Measurements from ENCODE around the gene RNF223. TPM values are rescaled to one million over a fixed set of nuclear protein-coding genes. Genes with fewer than 3 reads are reported as not detected.

The RNF223 gene
- total RNA-seq, 1 donor from 2014 or later = not detected

DNA sequence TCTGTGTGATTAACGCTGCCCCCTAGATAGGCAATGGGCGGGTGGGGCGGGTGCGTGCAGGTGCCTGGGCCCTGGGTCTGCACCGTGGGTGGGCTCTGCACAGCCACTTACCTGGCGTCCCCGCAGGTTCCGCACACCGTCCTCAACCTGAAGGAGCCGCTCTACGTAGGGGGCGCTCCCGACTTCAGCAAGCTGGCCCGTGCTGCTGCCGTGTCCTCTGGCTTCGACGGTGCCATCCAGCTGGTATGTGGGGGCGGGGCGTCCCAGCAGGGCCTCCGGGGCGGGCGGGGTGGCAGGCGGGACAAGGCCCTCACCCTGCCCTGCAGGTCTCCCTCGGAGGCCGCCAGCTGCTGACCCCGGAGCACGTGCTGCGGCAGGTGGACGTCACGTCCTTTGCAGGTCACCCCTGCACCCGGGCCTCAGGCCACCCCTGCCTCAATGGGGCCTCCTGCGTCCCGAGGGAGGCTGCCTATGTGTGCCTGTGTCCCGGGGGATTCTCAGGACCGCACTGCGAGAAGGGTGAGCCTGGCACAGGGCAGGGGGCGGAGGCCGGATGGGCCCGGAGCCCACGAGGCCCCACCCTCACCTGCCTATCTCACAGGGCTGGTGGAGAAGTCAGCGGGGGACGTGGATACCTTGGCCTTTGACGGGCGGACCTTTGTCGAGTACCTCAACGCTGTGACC is 22.8 kb downstream of the RNF223 start:
- Histone ChIP-seq H3K9ac (ENCODE audit: low read depth in 1 of 3, low read length in 3 of 3) (no peak overlapping the region), H3K4me3 (ENCODE audit: low read length in 3 of 3) (no peak overlapping the region), H3K9me3 (ENCODE audit: control insufficient read depth in 3 of 3, low read length in 3 of 3) (no peaks in the 10 kb centered on the region), H3K36me3 (ENCODE audit: control insufficient read depth in 3 of 3, insufficient read depth in 3 of 3, low read length in 3 of 3) (peaks cover 0 to 2% (median 2%) of the 10 kb centered on the region in 3 donors), H3K27me3 (ENCODE audit: control insufficient read depth in 3 of 3, insufficient read depth in 3 of 3, low read length in 3 of 3) (peaks cover under 1 to 4% (median 2%) of the 10 kb centered on the region in 3 donors), H3K4me1 (ENCODE audit: control insufficient read depth in 3 of 3, insufficient read depth in 3 of 3, low read length in 3 of 3) (no peaks in the 10 kb centered on the region), H3K27ac (ENCODE audit: low read depth, low read length) (no peak overlapping the region)

DNA sequence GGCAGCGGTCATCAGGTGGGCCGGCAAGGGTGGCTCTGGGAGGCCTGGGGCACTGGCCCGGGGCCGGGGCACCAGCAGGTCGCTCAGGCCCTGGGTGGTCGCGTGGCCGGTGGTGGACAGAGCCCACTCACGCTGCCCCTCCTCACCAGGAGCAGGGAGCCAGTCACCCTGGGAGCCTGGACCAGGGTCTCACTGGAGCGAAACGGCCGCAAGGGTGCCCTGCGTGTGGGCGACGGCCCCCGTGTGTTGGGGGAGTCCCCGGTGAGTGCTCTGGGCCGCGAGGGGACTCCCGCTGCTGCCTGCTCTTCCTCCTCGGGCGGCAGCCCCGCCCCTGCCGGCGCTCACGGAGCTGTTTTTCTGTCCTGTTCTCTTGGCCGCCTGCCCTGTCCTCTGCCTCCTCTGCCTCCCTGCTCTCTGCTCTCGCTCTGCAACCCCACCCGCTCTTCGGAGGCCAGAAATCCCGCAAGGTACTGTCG is 23.5 kb downstream of the RNF223 start:
- no peaks in the 10 kb centered on the region for H3K9me3 ChIP-seq (ENCODE audit: control insufficient read depth in 3 of 3, low read length in 3 of 3)
- no peaks in the 10 kb centered on the region for H3K4me1 ChIP-seq (ENCODE audit: control insufficient read depth in 3 of 3, insufficient read depth in 3 of 3, low read length in 3 of 3)
- H3K36me3 ChIP-seq (ENCODE audit: control insufficient read depth in 3 of 3, insufficient read depth in 3 of 3, low read length in 3 of 3) = peaks cover 0 to 2% (median 2%) of the 10 kb centered on the region in 3 donors

DNA sequence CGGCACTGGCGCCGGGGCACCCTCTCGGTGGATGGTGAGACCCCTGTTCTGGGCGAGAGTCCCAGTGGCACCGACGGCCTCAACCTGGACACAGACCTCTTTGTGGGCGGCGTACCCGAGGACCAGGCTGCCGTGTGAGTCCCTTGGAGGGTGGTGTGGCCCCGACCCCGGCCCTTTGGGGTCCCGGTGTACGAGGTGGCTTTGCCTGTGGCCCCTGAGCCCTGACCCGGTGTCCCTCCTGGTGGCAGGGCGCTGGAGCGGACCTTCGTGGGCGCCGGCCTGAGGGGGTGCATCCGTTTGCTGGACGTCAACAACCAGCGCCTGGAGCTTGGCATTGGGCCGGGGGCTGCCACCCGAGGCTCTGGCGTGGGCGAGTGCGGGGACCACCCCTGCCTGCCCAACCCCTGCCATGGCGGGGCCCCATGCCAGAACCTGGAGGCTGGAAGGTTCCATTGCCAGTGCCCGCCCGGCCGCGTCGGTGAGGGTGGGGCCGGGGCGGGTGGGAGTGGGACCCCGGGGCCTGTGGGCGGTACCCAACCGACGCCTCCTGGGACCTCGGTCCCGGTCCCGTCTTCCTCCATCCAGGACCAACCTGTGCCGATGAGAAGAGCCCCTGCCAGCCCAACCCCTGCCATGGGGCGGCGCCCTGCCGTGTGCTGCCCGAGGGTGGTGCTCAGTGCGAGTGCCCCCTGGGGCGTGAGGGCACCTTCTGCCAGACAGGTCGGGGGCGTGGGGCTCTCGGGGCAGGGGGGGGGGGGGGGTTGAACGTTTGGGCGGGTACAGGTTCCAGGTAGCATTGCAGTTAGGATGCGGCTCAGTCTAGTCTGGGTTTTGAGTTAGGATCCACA is 24.6 kb downstream of the RNF223 start:
- Histone ChIP-seq H3K9me3 (ENCODE audit: control insufficient read depth in 3 of 3, low read length in 3 of 3) (no peaks in the 10 kb centered on the region), H3K9ac (ENCODE audit: low read depth in 1 of 3, low read length in 3 of 3) (no peak overlapping the region), H3K4me3 (ENCODE audit: low read length in 3 of 3) (no peak overlapping the region), H3K4me1 (ENCODE audit: control insufficient read depth in 3 of 3, insufficient read depth in 3 of 3, low read length in 3 of 3) (no peaks in the 10 kb centered on the region), H3K36me3 (ENCODE audit: control insufficient read depth in 3 of 3, insufficient read depth in 3 of 3, low read length in 3 of 3) (peaks cover 0 to 3% (median 2%) of the 10 kb centered on the region in 3 donors), H3K27me3 (ENCODE audit: control insufficient read depth in 3 of 3, insufficient read depth in 3 of 3, low read length in 3 of 3) (no peaks in the 10 kb centered on the region), H3K27ac (ENCODE audit: low read depth, low read length) (no peak overlapping the region)

More for the DNA sequence above, 23.5 kb downstream of the RNF223 start:
- Histone ChIP-seq H3K27ac (ENCODE audit: low read depth, low read length) (no peak overlapping the region), H3K27me3 (ENCODE audit: control insufficient read depth in 3 of 3, insufficient read depth in 3 of 3, low read length in 3 of 3) (no peaks in the 10 kb centered on the region), H3K9ac (ENCODE audit: low read depth in 1 of 3, low read length in 3 of 3) (no peak overlapping the region), H3K4me3 (ENCODE audit: low read length in 3 of 3) (no peak overlapping the region)

DNA sequence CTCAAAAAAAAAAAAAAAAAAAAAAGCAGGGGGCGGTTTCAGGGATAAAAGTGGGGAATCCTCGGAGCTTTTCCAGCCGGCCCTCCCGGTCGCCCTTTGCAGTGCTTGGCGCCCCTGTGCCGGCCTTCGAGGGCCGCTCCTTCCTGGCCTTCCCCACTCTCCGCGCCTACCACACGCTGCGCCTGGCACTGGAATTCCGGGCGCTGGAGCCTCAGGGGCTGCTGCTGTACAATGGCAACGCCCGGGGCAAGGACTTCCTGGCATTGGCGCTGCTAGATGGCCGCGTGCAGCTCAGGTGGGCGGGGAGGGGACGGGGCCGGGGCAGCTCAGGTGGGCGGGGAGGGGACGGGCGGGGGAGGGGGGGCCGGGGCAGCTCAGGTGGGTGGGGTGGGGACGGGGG is 25.3 kb downstream of the RNF223 start:
- Histone ChIP-seq H3K4me1 (ENCODE audit: control insufficient read depth in 3 of 3, insufficient read depth in 3 of 3, low read length in 3 of 3) (no peaks in the 10 kb centered on the region), H3K27me3 (ENCODE audit: control insufficient read depth in 3 of 3, insufficient read depth in 3 of 3, low read length in 3 of 3) (no peaks in the 10 kb centered on the region), H3K27ac (ENCODE audit: low read depth, low read length) (no peak overlapping the region), H3K36me3 (ENCODE audit: control insufficient read depth in 3 of 3, insufficient read depth in 3 of 3, low read length in 3 of 3) (peaks cover 0 to 7% (median 2%) of the 10 kb centered on the region in 3 donors), H3K9ac (ENCODE audit: low read depth in 1 of 3, low read length in 3 of 3) (no peak overlapping the region), H3K9me3 (ENCODE audit: control insufficient read depth in 3 of 3, low read length in 3 of 3) (no peaks in the 10 kb centered on the region), H3K4me3 (ENCODE audit: low read length in 3 of 3) (no peak overlapping the region)

DNA sequence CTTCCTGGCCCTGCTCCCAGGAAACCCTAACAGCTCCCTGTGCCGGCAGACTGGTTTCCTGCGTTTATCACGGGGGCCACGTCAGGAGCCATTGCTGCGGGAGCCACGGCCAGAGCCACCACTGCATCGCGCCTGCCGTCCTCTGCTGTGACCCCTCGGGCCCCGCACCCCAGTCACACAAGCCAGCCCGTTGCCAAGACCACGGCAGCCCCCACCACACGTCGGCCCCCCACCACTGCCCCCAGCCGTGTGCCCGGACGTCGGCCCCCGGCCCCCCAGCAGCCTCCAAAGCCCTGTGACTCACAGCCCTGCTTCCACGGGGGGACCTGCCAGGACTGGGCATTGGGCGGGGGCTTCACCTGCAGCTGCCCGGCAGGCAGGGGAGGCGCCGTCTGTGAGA is 26.1 kb downstream of the RNF223 start:
- H3K36me3 ChIP-seq (ENCODE audit: control insufficient read depth in 3 of 3, insufficient read depth in 3 of 3, low read length in 3 of 3) = peaks cover 0 to 7% (median 1%) of the 10 kb centered on the region in 3 donors
- no peak overlapping the region for H3K9ac ChIP-seq (ENCODE audit: low read depth in 1 of 3, low read length in 3 of 3)
- no peaks in the 10 kb centered on the region for H3K4me1 ChIP-seq (ENCODE audit: control insufficient read depth in 3 of 3, insufficient read depth in 3 of 3, low read length in 3 of 3)
- H3K9me3 ChIP-seq (ENCODE audit: control insufficient read depth in 3 of 3, low read length in 3 of 3) = no peaks in the 10 kb centered on the region
- no peaks in the 10 kb centered on the region for H3K27me3 ChIP-seq (ENCODE audit: control insufficient read depth in 3 of 3, insufficient read depth in 3 of 3, low read length in 3 of 3)
- no peak overlapping the region for H3K4me3 ChIP-seq (ENCODE audit: low read length in 3 of 3)
- no peak overlapping the region for H3K27ac ChIP-seq (ENCODE audit: low read depth, low read length)

DNA sequence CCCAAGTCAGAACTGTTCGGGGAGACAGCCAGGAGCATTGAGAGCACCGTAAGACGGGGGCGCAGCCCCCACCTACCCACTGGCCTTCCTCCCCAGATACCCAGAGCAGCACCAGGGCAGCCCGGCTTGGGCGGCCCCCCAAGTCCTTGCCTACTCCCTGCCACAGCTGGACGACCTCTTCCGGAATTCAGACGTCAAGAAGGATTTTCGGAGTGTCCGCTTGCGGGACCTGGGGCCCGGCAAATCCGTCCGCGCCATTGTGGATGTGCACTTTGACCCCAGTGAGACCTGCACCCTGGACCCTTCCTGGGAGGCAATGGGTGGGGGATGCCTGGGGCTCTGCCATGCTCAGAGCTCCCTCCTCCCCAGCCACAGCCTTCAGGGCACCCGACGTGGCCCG is 26.7 kb downstream of the RNF223 start:
- Histone ChIP-seq H3K9ac (ENCODE audit: low read depth in 1 of 3, low read length in 3 of 3) (no peak overlapping the region), H3K4me1 (ENCODE audit: control insufficient read depth in 3 of 3, insufficient read depth in 3 of 3, low read length in 3 of 3) (no peaks in the 10 kb centered on the region), H3K27ac (ENCODE audit: low read depth, low read length) (no peak overlapping the region), H3K27me3 (ENCODE audit: control insufficient read depth in 3 of 3, insufficient read depth in 3 of 3, low read length in 3 of 3) (no peaks in the 10 kb centered on the region), H3K36me3 (ENCODE audit: control insufficient read depth in 3 of 3, insufficient read depth in 3 of 3, low read length in 3 of 3) (peaks cover 0 to 7% (median 0%) of the 10 kb centered on the region in 3 donors), H3K9me3 (ENCODE audit: control insufficient read depth in 3 of 3, low read length in 3 of 3) (no peaks in the 10 kb centered on the region), H3K4me3 (ENCODE audit: low read length in 3 of 3) (no peak overlapping the region)

DNA sequence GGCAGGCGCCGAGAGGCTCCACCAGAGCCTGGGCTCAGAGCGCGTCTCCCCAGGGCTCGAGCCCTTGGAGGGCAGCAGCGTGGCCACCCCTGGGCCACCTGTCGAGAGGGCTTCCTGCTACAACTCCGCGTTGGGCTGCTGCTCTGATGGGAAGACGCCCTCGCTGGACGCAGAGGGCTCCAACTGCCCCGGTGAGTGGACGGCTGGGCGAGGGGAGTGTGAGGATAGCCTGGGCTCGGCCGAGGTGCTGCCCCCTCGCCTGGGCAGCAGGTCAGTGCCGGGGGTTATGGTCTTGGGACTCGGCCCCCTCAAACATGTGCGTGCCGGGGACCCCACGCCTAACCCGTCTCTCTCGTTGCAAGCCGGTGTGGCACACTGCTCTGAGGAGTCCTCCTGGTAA is 27.3 kb downstream of the RNF223 start:
- H3K9me3 ChIP-seq (ENCODE audit: control insufficient read depth in 3 of 3, low read length in 3 of 3) = no peaks in the 10 kb centered on the region
- H3K27me3 ChIP-seq (ENCODE audit: control insufficient read depth in 3 of 3, insufficient read depth in 3 of 3, low read length in 3 of 3) = peaks cover 0 to 3% (median 0%) of the 10 kb centered on the region in 3 donors
- H3K36me3 ChIP-seq (ENCODE audit: control insufficient read depth in 3 of 3, insufficient read depth in 3 of 3, low read length in 3 of 3) = peaks cover 0 to 7% (median 0%) of the 10 kb centered on the region in 3 donors

DNA sequence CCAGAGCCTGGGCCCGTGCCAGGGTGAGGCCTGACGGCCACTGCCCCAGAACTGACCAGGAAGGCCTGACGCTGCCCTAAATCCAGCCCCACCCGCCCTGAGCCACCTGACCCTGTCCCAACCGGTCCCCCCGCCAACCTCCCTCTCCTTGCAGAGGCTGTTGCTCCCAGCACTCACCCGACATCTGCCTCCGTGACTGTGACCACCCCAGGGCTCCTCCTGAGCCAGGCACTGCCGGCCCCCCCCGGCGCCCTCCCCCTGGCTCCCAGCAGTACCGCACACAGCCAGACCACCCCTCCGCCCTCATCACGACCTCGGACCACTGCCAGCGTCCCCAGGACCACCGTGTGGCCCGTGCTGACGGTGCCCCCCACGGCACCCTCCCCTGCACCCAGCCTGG is 27.9 kb downstream of the RNF223 start:
- peaks cover 0 to 7% (median 0%) of the 10 kb centered on the region in 3 donors for H3K36me3 ChIP-seq (ENCODE audit: control insufficient read depth in 3 of 3, insufficient read depth in 3 of 3, low read length in 3 of 3)
- H3K9ac ChIP-seq (ENCODE audit: low read depth in 1 of 3, low read length in 3 of 3) = no peak overlapping the region
- H3K4me1 ChIP-seq (ENCODE audit: control insufficient read depth in 3 of 3, insufficient read depth in 3 of 3, low read length in 3 of 3) = no peaks in the 10 kb centered on the region
- H3K4me3 ChIP-seq (ENCODE audit: low read length in 3 of 3) = no peak overlapping the region
- peaks cover 0 to 3% (median 0%) of the 10 kb centered on the region in 3 donors for H3K27me3 ChIP-seq (ENCODE audit: control insufficient read depth in 3 of 3, insufficient read depth in 3 of 3, low read length in 3 of 3)
- no peak overlapping the region for H3K27ac ChIP-seq (ENCODE audit: low read depth, low read length)
- no peaks in the 10 kb centered on the region for H3K9me3 ChIP-seq (ENCODE audit: control insufficient read depth in 3 of 3, low read length in 3 of 3)

More for the DNA sequence above, 27.3 kb downstream of the RNF223 start:
- H3K9ac ChIP-seq (ENCODE audit: low read depth in 1 of 3, low read length in 3 of 3) = no peak overlapping the region
- H3K4me1 ChIP-seq (ENCODE audit: control insufficient read depth in 3 of 3, insufficient read depth in 3 of 3, low read length in 3 of 3) = no peaks in the 10 kb centered on the region
- H3K27ac ChIP-seq (ENCODE audit: low read depth, low read length) = no peak overlapping the region
- H3K4me3 ChIP-seq (ENCODE audit: low read length in 3 of 3) = no peak overlapping the region

DNA sequence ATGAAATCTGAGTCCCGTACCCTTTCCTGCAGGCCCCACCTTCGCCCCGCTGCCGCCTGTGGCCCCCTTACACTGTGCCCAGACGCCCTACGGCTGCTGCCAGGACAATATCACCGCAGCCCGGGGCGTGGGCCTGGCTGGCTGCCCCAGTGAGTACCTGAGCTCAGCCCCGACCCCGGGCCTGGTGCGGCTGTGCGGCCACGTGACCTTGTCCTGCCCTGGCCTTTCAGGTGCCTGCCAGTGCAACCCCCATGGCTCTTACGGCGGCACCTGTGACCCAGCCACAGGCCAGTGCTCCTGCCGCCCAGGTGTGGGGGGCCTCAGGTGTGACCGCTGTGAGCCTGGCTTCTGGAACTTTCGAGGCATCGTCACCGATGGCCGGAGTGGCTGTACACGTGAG is 29.0 kb downstream of the RNF223 start:
- no peak overlapping the region for H3K27ac ChIP-seq (ENCODE audit: low read depth, low read length)
- H3K4me1 ChIP-seq (ENCODE audit: control insufficient read depth in 3 of 3, insufficient read depth in 3 of 3, low read length in 3 of 3) = peaks cover 0 to 5% (median 5%) of the 10 kb centered on the region in 3 donors
- H3K9ac ChIP-seq (ENCODE audit: low read depth in 1 of 3, low read length in 3 of 3) = no peak overlapping the region
- H3K27me3 ChIP-seq (ENCODE audit: control insufficient read depth in 3 of 3, insufficient read depth in 3 of 3, low read length in 3 of 3) = peaks cover 1 to 8% (median 5%) of the 10 kb centered on the region in 3 donors
- no peak overlapping the region for H3K4me3 ChIP-seq (ENCODE audit: low read length in 3 of 3)
- H3K36me3 ChIP-seq (ENCODE audit: control insufficient read depth in 3 of 3, insufficient read depth in 3 of 3, low read length in 3 of 3) = peaks cover 0 to 5% (median 0%) of the 10 kb centered on the region in 3 donors
- H3K9me3 ChIP-seq (ENCODE audit: control insufficient read depth in 3 of 3, low read length in 3 of 3) = no peaks in the 10 kb centered on the region

Data from skeletal muscle tissue (tissue), 4 donors.